Islet of Langerhans (tissue), 1 donor: Measurements from ENCODE around the gene THOC5.
"Not testable (repeated sequence)": the region's sequence is repeated elsewhere in the genome, so short reads cannot be mapped to it uniquely, and the experiment has no call there.

Experiments
- FAIRE-seq: peaks from one replicate; lab custom pipeline; 2011; peaks lifted over from hg19 to GRCh38; lab: Jason Lieb, UNC

THOC5 gene

DNA sequence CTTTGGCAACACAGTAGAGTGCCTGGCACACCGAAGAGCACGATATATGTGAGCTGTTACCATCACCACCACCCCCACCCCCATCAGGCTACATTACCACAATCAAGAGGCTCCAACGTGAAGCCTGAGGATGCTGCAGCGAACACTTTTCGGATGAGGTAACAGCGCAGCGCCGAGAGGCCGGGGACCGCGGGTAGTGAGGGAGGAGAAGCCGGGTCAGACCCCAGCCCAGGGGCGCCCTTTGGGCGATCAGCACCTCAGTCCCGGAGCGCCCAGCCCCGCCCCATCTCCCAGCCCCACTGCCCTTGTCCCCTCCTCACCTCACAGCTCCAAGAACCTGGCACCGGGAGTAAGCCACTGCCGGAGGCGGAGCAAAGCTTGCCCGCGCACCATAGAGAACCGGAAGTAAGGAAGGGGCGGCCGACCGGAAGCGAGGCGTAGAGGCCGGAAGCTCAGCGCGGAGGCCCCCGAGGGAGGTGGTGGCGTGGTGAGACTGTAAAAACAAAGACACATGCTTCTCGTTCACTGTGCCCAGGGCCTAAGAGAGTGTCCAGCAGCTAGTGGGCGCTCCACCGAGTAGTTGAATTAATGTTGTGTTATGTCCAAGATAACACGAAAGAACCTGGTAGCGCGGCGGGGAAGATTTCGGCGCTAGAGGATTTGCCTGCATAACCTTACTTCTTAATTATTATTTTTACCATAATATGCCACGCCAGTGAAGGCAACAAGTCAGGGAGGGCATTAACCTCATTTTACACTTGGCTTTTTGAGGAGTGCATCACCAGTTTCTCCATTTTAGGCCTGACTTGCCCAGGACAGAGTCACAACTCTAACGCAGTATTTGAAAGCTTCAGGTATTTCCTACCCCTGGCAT is at the start of gene THOC5:
TSS of gene THOC5 (minus strand) at position 407 of the 874 bp plus-strand sequence. CDS start 4,610 bp downstream, outside the sequence.
- no peak for FAIRE-seq

DNA sequence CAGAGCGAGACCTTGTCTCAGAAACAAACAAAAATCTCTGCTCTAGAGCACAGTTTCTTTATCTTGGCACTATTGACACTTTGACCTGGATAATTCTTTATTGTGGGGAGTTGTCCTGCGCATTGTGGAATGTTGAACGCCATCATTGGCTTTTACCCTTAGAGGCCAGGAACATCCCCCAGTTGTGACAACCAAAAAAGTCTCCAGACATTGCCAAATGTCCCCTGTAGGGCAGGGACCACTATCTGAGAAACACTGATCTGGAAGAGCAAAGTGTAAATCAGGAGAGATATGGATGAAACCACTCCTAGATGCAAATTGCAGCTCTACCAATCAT is 45.1 kb upstream of the THOC5 start:
- FAIRE-seq, result no peak

DNA sequence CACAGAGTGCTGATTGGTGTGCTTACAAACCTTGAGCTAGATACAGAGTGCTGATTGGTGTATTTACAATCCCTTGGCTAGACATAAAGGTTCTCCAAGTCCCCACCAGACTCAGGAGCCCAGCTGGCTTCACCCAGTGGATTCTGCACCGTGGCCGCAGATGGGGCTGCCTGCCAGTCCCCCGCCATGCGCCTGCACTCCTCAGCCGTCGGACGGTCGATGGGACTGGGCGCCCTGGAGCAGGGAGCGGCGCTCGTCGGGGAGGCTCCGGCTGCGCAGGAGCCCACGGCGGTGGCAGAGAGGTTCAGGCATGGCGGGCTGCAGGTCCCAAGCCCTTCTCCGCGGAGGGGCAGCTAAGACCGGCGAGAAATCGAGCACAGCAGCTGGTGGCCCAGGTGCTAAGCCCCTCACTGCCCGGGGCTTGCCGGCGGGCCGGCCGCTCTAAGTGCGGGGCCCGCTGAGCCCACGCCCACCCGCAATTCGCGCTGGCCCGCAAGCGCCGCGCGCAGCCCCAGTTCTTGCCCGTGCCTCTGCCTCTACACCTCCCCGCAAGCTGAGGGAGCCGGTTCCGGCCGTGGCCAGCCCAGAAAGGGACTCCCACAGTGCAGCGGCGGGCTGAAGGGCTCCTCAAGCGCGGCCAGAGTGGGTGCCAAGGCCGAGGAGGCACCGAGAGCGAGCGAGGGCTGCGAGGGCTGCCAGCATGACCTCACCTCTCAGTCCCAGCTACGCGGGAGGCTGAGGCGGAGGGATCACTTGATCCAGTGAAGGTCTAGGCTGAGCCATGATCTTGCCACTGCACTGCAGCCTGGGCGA is 44.5 kb upstream of the THOC5 start:
- FAIRE-seq, result not testable (repeated sequence)

DNA sequence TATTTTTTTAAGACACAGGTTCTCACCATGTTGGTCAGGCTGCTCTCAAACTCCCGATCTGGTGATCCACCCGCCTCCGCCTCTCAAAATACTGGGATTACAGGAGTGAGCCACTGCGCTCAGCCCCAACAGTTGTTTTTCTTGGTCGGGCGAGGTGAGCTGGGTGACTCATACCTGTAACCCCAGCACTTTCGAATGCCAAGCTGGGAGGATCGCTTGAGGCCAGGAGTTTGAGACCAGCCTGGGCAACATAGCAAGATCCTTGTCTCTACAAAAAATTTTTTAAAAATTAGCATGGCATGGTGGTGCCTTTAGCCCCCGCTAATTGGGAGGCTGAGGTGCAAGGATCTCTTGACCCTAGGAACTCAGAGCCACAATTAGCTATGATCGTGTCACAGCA is 42.9 kb upstream of the THOC5 start:
- no peak for FAIRE-seq

DNA sequence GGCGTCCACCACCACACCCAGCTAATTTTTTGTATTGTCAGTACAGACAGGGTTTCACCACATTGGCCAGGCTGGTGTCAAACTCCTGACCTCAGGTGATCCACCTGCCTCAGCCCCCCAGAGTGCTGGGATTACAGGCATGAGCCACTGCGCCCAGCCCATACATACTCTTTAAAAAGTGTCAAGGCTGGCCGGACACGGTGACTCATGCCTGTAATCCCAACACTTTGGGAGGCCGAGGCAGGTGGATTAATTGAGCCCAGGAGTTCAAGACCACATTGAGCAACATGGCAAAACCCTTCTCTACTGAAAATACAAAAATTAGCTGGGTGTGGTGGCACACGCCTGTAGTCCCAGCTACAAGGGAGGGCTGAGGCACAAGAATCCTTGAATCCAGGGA is 40.9 kb upstream of the THOC5 start:
- not testable (repeated sequence) for FAIRE-seq

DNA sequence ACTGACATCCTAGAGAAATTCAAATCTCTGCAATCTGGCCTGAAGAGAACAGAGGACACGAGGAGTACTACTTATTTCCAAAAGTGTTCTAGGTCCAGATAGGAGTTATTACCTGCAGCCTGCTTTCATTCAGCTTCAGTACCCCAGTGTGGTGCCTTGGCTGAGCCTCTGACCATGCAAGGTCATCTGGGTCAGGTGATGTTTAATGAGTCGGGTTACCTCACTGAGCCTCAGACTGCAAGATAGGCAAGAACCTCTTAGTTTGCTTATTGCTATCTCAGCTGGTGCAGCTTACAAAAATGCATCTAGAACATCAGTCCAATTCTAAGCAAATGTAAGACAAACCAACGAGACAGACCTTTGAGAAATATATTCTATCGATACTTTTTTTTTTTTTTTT is 40.4 kb upstream of the THOC5 start:
- FAIRE-seq, result no peak

DNA sequence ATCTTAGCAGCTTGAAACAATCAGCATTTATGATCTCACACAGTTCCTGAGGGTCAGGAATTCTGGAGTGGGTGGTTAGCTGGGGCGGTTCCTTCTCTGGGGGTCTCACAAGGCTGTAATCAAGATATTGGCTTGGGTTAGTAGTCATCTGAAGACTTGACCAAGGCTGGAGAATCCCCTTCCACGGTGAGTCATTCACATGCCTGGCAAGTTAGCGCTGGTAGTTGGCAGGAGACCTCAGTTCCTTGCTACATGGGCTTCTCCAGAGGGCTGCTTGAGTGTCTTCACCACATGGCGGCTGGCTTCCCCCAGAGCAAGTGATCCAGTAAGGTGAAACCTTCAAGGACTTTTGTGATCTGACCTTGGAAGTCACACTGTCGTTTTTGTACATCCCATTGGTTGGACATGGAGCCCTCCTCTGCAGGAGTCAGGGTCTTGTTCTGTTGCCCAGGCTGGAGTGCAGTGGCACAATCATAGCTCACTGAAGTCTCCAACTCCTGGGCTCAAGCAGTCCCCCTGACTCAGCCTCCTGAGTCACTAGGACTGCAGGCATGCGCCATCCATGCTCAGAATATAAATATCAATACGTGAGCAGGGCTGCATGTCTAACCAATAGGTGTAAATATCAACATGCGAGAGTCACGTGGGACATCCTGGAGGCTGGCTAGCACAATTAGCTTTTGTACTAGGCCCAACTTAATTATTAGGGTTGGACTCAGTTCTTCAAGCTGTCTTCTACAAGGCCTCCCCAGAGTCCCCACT is 34.6 kb upstream of the THOC5 start:
- no peak for FAIRE-seq

DNA sequence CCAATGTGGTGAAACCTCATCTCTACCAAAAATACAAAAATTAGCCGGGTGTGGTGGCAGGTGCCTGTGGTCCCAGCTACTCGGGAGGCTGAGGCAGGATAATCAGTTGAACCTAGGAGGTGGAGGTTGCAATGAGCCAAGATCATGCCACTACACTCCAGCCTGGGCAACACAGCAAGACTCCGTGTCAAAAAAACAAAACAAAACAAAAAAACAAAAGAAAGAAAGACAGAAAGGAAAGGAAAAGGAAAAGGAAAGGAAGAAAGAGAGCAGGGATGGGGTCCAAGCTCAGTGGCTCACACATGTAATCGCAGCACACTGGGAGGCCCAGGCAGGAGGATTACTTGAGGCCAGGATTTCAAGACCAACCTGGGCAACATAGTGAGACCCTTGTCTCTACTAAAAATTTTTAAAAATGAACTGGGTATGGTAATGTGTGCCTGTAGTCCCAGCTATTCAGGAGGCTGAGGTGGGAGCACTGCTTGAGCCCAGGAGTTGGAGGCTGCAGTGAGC is 32.7 kb upstream of the THOC5 start:
- FAIRE-seq, result not testable (repeated sequence)

DNA sequence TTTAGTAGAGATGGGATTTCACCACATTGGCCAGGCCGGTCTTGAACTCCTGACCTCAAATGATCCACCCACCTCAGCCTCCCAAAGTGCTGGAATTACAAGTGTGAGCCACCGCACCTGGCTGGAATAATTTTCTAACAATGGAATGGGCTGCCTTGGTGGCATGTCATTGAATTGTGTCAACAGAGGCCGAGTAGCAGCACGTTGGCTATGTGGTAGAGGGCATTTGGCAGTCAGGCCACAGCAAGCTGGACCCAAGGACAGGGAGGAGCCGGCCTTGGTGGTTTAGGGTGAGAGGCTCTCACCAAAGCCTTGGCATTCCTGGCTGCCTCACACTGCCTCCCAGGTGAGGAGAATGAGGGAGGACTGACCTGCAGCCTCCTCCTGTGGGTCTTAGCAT is 31.4 kb upstream of the THOC5 start:
- FAIRE-seq, result no peak

DNA sequence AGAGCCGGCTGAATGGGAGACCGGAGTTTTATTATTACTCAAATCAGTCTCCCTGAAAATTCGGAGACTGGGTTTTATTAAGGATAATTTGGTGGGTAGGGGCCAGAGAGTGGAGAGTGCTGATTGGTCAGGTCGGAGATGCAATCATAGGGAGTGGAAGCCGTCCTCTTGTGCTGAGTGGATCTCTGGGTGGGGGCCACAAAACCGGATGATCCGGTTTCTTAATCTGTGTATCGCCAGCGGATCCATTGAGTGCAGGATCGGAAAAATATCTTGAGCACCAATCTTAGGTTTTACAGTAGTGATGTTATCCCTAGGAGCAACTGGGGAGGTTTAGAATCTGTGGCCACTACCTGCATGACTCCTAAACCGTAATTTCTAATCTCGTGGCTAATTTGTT is 28.2 kb upstream of the THOC5 start:
- FAIRE-seq, result no peak

DNA sequence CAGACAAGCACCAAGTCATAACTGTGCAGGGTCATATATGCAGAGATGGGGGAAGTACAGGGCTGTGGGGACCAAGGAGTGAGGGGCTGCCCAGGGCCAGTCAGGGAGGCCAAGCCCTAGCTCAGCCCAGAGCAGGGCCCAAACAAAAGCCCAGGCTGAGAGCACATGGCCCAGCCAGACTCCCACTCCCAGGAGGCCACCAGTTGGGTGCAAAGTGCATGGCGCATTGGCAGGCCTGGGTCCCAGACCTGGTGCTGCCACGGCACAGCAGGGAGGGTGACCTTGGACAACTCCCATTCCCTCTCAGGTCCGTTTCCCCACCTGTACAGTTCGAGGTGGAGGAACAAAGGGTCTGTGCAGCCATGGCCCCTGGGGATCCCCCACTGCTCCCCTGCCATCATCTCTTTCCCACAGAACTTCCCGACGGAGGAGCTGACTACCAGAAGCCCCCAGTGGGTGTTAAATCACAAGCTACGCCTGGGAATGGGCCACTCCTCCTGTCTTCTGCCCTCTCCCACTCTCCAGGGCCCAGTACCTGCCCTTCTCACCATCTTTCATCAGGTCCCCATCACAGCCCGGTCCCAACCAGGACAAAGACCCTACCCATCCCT is 26.7 kb upstream of the THOC5 start:
- no peak for FAIRE-seq

DNA sequence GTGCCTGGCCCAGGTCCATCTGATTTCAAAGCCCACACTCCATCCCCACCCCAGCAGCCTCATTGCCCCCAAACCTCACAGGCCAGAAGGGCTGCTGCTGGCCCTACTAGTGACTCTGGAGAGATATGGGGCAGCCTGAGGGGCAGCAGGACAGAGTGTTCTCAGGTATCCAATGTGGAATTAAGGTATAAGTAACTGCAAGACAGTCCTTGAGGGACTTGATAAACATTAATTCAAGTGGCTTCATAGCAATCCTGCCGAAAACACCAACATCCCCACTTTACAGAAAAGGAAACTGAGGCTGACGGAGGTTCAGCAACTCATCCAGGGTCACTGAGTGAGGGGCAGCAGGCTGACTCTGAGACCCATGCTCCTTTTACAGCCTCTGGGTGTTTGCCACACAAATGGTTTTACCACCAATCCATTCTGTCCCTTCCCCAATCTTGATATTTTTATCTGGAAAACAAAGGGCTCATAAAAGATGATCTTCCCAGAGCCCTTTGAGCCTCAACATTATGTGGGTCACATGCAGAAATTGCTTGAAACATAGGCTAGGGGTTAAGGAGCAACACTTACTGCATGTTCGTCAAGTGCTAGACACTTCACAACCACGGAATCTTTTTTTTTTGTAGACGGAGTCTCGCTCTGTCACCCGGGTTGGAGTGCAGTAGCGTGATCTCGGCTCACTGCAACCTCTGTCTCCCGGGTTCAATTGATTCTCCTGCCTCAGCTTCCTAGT is 25.1 kb upstream of the THOC5 start:
- no peak for FAIRE-seq

DNA sequence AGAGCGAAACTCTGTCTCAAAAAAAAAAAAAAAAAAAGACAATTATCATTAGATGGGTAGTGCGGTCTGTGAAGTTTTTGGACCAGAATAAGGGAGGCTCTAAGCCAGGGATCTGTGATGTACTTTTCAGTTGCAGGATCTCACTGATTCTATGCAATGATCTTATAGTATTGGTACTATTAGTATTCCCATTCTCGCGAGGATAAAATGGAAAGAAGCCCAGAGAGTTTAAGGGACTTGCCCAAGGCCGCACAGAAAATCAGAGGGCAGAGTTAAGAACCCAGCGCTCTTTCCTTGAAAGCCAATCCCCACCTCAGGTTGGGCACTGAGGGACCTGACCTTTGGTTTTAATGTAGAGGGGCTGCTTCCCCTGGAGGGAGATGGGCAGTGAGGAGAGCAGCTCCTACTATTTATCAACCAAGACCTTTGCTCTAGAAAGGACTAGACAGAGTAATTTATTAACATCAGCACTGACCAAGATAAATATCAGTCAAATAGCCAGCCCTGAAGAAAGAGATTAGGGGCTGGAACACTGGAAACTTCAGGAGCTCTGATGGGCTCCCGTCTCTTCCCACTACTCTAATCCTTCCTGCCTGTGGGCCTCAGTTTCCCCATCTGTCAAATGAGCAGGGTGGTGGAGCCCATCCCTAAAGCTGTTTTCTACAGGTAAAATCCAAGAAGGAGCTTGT is 21.3 kb upstream of the THOC5 start:
- no peak for FAIRE-seq

DNA sequence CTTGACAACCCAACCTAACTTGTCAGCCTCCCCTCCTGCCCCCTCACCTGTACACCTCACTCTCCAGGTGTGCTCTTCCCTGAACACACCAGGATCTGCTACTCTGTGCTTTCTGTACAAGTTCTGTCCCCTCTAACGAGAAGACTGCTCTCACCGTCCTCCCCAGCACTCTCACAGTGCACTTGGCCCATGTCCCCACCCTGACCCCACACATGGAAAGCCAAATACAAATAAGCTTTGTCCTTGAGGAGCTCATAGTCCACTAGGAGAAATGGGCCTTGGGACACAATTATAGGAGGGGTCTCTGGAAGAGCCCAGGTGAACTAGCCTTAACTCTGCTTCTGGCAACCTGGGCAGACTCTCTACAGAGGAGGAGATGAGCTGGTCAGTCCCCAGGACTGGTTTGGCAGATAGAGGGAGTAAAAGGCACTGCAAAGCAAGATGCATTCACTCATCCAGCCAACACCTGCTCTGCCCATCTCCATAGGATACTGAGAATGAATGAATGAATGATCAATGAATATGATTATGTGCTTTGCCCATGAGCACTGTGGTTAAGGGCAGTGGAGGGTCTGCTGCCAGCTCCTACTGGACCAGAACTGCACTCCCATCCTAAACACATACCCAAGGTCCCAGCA is 17.5 kb upstream of the THOC5 start:
- no peak for FAIRE-seq

DNA sequence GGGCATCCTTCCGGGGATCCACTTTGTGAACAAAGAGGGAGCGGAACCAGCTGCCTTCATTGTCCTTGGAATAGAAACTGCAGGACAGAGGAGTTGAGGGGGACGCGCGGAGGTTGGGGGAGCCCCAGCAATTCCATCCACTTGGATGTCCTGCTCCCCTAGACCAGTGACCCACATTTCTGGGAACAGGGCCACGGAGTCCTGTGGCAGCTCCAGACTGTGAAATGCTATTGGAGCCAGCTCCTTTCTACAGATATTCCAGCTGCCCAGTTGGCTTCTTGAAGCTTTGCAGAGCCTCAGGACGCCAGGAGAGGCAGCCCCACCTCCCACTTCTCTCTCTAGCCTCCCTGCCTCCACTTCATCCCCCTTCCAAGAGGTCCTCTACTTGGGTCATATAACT is 16.9 kb upstream of the THOC5 start:
- FAIRE-seq, result no peak

DNA sequence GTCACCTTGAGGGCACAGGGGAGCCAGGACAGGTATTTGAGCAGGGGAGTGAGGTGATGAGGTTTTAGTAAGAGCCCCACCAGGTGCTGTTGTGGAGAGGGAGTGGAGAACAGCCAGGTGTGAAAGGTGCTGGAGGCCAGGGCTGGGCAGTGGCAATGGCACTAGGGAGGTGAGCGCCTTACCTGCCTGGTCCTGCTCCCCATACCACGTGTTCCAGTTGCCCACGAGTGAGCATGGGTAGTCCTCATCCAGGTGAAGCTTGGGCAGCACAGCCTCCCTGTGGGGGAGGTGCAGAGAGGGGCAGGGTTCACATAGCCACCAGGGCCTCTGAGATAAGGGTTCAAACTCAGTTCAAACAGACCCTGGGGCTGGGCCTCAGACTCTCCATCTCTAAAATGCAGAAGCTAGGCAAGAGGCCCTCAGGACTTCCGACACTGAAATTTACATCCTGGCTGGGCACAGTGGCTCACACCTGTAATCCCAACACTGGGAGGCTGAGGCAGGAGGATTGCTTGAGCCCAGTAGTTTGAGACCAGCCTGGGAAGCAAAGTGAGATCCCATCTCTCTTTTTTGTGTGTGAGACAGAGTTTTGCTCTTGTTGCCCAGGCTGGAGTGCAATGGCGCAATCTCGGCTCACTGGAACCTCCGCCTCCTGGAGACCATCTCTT is 15.6 kb upstream of the THOC5 start:
- no peak for FAIRE-seq

DNA sequence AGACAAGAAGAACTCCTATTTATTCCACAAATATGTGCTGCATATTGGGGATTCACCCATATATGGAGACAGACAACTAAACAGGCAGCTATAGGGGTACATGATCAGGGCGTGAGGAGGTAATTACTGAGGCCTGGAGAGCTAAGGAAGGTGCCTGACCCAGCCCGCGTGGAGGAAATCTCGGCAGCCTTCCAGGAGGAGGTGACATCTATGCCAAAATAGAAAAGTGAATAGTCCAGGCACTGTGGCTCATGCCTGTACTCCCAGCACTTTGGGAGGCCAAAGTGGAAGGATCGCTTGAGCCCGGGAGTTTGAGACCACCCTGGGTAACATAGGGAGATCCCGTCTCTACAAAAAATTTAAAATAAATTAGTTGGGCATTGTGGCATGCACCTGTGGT is 13.8 kb upstream of the THOC5 start:
- FAIRE-seq, result no peak

DNA sequence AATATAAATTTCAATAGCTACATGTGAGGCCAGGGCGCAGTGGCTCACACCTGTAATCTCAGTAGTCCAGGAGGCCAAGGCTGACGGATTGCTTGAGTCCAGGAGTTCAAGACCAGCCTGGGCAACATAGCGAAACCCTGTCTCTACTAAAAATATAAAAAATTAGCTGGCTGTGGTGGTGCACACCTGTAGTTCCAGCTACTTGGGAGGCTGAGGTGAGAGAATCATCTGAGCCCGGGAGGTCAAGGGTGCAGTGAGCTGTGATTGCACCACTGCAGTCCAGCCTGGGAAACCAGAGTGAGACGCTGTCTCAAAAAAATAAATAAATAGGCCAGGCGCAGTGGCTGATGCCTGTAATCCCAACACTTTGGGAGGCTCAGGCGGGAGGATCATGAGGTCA is 13.0 kb upstream of the THOC5 start:
- not testable (repeated sequence) for FAIRE-seq

DNA sequence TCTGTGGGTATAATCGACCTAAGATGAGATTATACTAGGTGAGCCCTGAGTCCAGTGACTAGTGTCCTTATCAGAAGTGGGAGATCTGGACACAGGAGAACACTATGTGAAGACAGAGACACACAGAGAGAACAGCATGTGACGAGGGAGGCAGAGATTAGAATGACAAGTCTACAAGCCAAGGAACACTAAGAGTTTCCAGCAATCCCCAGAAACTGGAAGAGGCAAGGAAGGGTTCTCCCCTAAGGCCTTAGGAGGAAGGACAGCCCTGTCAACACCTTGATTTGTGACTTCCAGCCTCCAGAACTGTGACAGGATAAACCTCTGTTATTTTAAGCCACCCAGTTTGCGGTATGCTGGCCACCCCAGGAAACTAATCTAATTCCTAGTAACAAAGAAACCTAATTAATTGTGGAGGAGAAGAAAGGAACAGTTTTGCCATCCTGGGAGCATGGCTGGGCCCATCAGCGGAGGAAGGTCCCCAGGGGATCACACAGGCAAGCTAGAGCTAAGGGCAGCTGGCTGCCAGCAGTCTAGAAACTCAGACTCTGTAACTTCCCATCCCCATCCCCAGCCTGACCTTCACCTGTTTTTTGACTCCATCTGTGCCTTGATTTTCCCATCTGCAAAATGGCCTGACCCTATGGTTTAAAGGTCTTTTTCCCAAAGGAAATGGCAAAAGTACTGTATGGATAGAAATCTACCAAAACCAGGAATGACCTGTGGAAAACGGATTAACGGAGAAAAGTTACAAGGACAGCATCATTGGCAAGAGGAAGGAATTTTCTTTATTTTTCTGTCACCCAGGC is 10.3 kb upstream of the THOC5 start:
- no peak for FAIRE-seq
